Suprapubic skin (tissue), 3 donors: Measurements from ENCODE around the gene NCAPG2.

Experiments used
- EP300 ChIP-seq: sonication (generic); formaldehyde crosslinking; IDR thresholded peaks from one replicate; pipeline ENCODE4 v1.6.1; 2017; ENCODE audit warnings: antibody characterized with exemption
- POLR2A ChIP-seq, 2 donors: fragments of 450-650 bp; IDR thresholded peaks; one replicate each; pipeline ENCODE4 v1.6.1; 2017; ENCODE audit warnings: antibody characterized with exemption in 2 of 2, mild to moderate bottlenecking in 2 of 2, moderate library complexity in 2 of 2
- TF ChIP-seq, protein P1 (sequence below), 2 donors: fragments of 200-600 bp in 1 of 2; fragments of 450-650 bp in 1 of 2; sonication (generic) in 1 of 2; IDR thresholded peaks; one replicate each; pipeline ENCODE4 v1.5.1; 2016 to 2019; ENCODE audit warnings: antibody characterized with exemption in 2 of 2, mild to moderate bottlenecking in 1 of 2, moderate library complexity in 1 of 2

DNA sequence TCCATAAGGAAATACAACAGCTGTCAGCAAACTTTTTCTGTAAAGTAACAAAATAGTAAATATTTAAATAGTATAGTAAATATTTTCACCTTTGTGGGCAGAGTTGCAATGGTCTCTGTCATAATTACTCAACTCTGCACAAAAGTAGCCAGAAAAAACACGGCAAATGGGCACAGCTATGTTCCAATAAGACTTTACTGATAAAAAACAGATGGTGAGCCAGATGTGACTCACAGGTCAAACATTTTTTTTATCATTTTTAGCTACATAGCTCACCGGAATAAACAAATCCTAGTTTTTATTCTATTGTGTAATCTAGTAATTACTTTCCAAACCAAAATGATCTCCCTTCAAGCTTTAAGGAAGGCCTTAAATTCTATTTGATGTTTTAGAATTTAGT is 55.3 kb downstream of the NCAPG2 start:
- TF ChIP-seq EP300: no peak
- no peak for TF ChIP-seq POLR2A (IDR thresholded peaks at IDR 0.05)
- TF ChIP-seq, protein P1, sequence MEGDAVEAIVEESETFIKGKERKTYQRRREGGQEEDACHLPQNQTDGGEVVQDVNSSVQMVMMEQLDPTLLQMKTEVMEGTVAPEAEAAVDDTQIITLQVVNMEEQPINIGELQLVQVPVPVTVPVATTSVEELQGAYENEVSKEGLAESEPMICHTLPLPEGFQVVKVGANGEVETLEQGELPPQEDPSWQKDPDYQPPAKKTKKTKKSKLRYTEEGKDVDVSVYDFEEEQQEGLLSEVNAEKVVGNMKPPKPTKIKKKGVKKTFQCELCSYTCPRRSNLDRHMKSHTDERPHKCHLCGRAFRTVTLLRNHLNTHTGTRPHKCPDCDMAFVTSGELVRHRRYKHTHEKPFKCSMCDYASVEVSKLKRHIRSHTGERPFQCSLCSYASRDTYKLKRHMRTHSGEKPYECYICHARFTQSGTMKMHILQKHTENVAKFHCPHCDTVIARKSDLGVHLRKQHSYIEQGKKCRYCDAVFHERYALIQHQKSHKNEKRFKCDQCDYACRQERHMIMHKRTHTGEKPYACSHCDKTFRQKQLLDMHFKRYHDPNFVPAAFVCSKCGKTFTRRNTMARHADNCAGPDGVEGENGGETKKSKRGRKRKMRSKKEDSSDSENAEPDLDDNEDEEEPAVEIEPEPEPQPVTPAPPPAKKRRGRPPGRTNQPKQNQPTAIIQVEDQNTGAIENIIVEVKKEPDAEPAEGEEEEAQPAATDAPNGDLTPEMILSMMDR (IDR thresholded peaks at IDR 0.05): no peak
